ENCODE results near the gene PLA2R1. TPM values are rescaled to one million over a fixed set of nuclear protein-coding genes. Genes with fewer than 3 reads are reported as not detected.

The PLA2R1 gene
- total RNA-seq, 1 experiment from 2014 or later: 1.1 TPM

DNA sequence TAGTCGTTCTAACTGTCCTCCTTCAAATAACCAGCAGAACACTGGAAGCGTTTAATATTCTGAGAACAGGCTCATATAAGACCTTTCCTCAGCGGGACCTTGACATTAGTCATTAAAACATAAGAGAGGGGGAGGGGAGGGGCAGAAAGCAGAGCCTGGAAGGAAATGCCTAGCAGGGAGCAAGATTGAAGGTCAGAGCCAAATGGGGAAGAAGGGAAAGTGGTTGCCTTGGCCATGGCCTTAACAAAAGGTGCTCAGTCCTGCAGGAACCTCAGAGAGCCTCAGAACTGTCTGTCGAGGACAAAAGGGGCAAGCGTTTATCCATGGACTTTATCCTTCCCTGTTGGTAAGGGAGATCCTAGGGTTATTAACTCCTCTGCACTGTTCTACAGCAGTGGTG lies 856 bp upstream of the PLA2R1 start (continued):
- TF ChIP-seq, protein P1, sequence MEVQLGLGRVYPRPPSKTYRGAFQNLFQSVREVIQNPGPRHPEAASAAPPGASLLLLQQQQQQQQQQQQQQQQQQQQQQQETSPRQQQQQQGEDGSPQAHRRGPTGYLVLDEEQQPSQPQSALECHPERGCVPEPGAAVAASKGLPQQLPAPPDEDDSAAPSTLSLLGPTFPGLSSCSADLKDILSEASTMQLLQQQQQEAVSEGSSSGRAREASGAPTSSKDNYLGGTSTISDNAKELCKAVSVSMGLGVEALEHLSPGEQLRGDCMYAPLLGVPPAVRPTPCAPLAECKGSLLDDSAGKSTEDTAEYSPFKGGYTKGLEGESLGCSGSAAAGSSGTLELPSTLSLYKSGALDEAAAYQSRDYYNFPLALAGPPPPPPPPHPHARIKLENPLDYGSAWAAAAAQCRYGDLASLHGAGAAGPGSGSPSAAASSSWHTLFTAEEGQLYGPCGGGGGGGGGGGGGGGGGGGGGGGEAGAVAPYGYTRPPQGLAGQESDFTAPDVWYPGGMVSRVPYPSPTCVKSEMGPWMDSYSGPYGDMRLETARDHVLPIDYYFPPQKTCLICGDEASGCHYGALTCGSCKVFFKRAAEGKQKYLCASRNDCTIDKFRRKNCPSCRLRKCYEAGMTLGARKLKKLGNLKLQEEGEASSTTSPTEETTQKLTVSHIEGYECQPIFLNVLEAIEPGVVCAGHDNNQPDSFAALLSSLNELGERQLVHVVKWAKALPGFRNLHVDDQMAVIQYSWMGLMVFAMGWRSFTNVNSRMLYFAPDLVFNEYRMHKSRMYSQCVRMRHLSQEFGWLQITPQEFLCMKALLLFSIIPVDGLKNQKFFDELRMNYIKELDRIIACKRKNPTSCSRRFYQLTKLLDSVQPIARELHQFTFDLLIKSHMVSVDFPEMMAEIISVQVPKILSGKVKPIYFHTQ (CRISPR knock-in tag; IDR thresholded peaks at IDR 0.05): no peak
- TF ChIP-seq, protein P2, sequence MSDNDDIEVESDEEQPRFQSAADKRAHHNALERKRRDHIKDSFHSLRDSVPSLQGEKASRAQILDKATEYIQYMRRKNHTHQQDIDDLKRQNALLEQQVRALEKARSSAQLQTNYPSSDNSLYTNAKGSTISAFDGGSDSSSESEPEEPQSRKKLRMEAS (CRISPR knock-in tag; IDR thresholded peaks at IDR 0.05): no peak
- no peak for TF ChIP-seq FOXJ3 (CRISPR knock-in tag; IDR thresholded peaks at IDR 0.05; ENCODE audit: borderline replicate concordance)

DNA sequence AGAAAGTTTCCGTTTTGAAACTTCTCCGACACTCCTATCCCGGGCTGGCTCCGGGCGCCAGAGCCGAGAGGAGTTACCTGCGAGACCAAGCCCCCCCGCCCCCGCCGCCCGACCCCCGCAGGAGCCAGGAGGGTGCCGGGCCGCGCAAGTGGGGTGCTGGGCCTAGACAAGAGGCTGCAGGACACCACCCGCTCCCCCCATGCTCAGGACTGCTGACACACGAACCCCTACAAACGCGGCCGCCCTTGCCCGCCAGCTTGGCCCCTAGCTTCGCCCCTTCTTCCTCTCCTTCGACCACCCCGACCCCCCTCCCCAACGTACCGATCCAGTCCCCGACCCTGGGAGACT lies 497 bp downstream of the PLA2R1 start:
- peaks cover 42% of the 10 kb centered on the region for H3K27me3 Mint-ChIP-seq (ENCODE audit: low read depth)
- ChIA-PET POLR2A (no interaction called here), CTCF (no interaction called here)
- no peak for TF ChIP-seq ATF1 (CRISPR knock-in tag; IDR thresholded peaks at IDR 0.05)
- TF ChIP-seq, protein P3, sequence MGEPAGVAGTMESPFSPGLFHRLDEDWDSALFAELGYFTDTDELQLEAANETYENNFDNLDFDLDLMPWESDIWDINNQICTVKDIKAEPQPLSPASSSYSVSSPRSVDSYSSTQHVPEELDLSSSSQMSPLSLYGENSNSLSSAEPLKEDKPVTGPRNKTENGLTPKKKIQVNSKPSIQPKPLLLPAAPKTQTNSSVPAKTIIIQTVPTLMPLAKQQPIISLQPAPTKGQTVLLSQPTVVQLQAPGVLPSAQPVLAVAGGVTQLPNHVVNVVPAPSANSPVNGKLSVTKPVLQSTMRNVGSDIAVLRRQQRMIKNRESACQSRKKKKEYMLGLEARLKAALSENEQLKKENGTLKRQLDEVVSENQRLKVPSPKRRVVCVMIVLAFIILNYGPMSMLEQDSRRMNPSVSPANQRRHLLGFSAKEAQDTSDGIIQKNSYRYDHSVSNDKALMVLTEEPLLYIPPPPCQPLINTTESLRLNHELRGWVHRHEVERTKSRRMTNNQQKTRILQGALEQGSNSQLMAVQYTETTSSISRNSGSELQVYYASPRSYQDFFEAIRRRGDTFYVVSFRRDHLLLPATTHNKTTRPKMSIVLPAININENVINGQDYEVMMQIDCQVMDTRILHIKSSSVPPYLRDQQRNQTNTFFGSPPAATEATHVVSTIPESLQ (CRISPR knock-in tag; IDR thresholded peaks at IDR 0.05): no peak
- TF ChIP-seq CREM (CRISPR knock-in tag; IDR thresholded peaks at IDR 0.05): no peak
- TF ChIP-seq ELF4 (CRISPR knock-in tag; IDR thresholded peaks at IDR 0.05; ENCODE audit: low read depth): no peak
- no peak for TF ChIP-seq ETV6 (CRISPR knock-in tag; IDR thresholded peaks at IDR 0.05)
- TF ChIP-seq ZNF232 (CRISPR knock-in tag; IDR thresholded peaks at IDR 0.05): no peak
- no peak for TF ChIP-seq MYBL2 (CRISPR knock-in tag; IDR thresholded peaks at IDR 0.05)
- TF ChIP-seq NFE2L1 (CRISPR knock-in tag; IDR thresholded peaks at IDR 0.05): no peak
- TF ChIP-seq IRF2 (CRISPR knock-in tag; IDR thresholded peaks at IDR 0.05; ENCODE audit: borderline replicate concordance, low read depth): no peak
- no peak overlapping the region for H3K27ac Mint-ChIP-seq
- peak overlapping the region; percentile 83 for H3K4me3 Mint-ChIP-seq
- ATAC-seq (no peak), DNase-seq (ENCODE audit: low spot score) (peak; percentile 19)
- peaks cover 14% of the 10 kb centered on the region for H3K4me1 Mint-ChIP-seq
- H3K9me3 Mint-ChIP-seq: peaks cover 30% of the 10 kb centered on the region
- peaks cover 12% of the 10 kb centered on the region for H3K36me3 Mint-ChIP-seq

DNA sequence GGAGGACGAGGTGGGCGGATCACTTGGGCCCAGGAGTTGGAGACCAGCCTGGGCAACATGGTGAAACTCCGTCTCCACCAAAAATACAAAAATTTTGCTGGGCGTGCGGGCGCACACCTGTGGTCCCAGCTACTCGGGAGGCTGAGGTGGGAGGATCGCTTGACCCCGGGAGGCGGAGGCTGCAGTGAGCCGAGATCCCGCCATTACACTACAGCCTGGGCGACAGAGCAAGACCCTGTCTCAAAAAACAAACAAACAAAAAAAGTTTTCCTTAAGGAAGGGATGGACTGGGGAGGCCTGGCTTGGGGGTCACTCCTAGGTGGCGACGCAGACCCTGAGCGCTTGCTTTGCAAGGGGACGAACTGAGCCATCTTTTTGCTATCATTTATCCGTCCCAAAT lies 882 bp downstream of the PLA2R1 start:
- ChIA-PET CTCF (no interaction called here), POLR2A (no interaction called here)
- no peak overlapping the region for H3K27ac Mint-ChIP-seq
- DNase-seq (ENCODE audit: low spot score) (no peak), ATAC-seq (no peak)
- H3K4me1 Mint-ChIP-seq: peaks cover 18% of the 10 kb centered on the region
- peaks cover 26% of the 10 kb centered on the region for H3K9me3 Mint-ChIP-seq
- H3K4me3 Mint-ChIP-seq: peak overlapping the region; percentile 83
- H3K36me3 Mint-ChIP-seq: peaks cover 10% of the 10 kb centered on the region
- TF ChIP-seq, protein P4, sequence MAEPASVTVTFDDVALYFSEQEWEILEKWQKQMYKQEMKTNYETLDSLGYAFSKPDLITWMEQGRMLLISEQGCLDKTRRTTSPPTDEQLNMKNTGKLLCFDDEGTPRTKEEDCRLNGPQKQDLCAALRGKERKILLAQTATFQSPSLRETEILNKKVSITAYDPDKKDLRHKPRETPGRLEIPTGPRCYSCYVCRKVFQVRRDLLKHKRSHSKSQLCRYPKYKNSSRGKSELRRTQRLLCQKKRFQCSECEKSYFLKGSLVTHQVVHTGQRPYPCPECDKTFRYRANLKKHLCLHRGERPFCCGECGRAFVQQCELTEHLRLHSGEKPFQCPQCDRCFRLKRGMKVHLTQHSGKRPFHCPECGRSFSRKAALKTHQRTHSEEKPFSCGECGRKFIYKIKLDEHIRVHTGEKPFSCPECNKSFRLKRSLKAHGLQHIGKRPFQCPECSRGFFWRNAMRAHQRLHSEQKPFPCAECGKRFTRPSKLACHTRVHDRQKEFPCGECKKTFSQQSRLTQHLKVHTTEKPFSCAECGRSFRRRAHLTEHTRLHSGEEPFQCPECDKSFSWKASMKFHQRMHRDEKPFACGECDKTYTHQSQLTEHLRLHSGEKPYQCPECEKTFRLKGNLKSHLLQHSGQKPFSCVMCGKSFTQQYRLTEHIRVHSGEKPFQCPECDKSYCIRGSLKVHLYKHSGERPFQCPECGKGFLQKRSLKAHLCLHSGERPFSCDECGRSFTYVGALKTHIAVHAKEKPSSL (CRISPR knock-in tag; conservative IDR thresholded peaks at IDR 0.05): no peak
- TF ChIP-seq IRF2 (CRISPR knock-in tag; IDR thresholded peaks at IDR 0.05; ENCODE audit: borderline replicate concordance, low read depth): no peak
- peak; percentile 98 for TF ChIP-seq ZNF121 (CRISPR knock-in tag; IDR thresholded peaks at IDR 0.05)
- TF ChIP-seq FOXP1 (CRISPR knock-in tag; IDR thresholded peaks at IDR 0.05; ENCODE audit: borderline replicate concordance): no peak
- peak; percentile 86 for TF ChIP-seq GTF2I (CRISPR knock-in tag; conservative IDR thresholded peaks at IDR 0.05)
- TF ChIP-seq, protein P5, sequence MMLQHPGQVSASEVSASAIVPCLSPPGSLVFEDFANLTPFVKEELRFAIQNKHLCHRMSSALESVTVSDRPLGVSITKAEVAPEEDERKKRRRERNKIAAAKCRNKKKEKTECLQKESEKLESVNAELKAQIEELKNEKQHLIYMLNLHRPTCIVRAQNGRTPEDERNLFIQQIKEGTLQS (CRISPR knock-in tag; conservative IDR thresholded peaks at IDR 0.05): no peak
- H3K27me3 Mint-ChIP-seq (ENCODE audit: low read depth): peaks cover 42% of the 10 kb centered on the region

All from WTC11 (cell line).